ENCODE measurements around the gene GRIN2C. TPM values are rescaled to one million over a fixed set of nuclear protein-coding genes. Genes with fewer than 3 reads are reported as not detected.

Gene GRIN2C
- total RNA-seq, 1 experiment from 2014 or later: 5.2 TPM

DNA sequence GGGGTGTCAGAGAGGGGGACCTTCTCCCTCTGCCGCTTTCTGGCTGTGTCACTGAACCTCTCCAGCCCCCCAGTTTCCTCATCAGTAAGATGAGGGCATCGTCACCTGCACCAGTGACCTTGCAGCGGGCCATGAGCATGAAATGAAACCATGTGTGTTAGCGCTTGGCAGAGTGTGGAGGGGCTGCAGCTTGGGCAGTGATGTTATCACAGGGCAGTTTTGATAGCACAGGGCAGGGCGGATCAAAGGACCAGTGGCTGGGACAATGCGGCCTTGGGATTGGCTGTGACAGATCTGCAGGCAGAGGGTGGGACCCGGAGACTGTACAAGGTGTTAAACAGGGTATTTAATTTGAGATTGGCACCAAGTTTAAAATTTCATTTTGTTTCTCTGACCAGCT lies 44.6 kb downstream of the GRIN2C start:
- Histone ChIP-seq H3K36me3 (ENCODE audit: control insufficient read depth, insufficient read depth, low read length) (no peaks in the 10 kb centered on the region), H3K9me3 (no peaks in the 10 kb centered on the region), H3K4me1 (no peaks in the 10 kb centered on the region), H3K27me3 (replicated peaks; ENCODE audit: control insufficient read depth, insufficient read depth, low read length) (no peaks in the 10 kb centered on the region), H3K4me3 (ENCODE audit: low read depth, low read length) (no peak overlapping the region)
- TF ChIP-seq, protein P1, sequence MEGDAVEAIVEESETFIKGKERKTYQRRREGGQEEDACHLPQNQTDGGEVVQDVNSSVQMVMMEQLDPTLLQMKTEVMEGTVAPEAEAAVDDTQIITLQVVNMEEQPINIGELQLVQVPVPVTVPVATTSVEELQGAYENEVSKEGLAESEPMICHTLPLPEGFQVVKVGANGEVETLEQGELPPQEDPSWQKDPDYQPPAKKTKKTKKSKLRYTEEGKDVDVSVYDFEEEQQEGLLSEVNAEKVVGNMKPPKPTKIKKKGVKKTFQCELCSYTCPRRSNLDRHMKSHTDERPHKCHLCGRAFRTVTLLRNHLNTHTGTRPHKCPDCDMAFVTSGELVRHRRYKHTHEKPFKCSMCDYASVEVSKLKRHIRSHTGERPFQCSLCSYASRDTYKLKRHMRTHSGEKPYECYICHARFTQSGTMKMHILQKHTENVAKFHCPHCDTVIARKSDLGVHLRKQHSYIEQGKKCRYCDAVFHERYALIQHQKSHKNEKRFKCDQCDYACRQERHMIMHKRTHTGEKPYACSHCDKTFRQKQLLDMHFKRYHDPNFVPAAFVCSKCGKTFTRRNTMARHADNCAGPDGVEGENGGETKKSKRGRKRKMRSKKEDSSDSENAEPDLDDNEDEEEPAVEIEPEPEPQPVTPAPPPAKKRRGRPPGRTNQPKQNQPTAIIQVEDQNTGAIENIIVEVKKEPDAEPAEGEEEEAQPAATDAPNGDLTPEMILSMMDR (IDR thresholded peaks at IDR 0.05; ENCODE audit: insufficient read depth in 1 of 2, low read depth in 1 of 2, low read length in 1 of 2, severe bottlenecking in 1 of 2, unreplicated experiment in 1 of 2): no peak
- DNase-seq: no peak
- H3K9me3 Mint-ChIP-seq (ENCODE audit: unreplicated experiment): no peaks in the 10 kb centered on the region
- H3K4me3 Mint-ChIP-seq (ENCODE audit: unreplicated experiment): no peak overlapping the region
- H3K27ac Mint-ChIP-seq (ENCODE audit: unreplicated experiment): no peak overlapping the region
- H3K4me1 Mint-ChIP-seq (ENCODE audit: low read depth, unreplicated experiment): no peaks in the 10 kb centered on the region
- intact Hi-C loops (cut with micrococcal nuclease; ENCODE audit: unreplicated experiment): no loop called here
- H3K27me3 Mint-ChIP-seq (ENCODE audit: insufficient read depth, unreplicated experiment): no peaks in the 10 kb centered on the region
- no peaks in the 10 kb centered on the region for H3K36me3 Mint-ChIP-seq (ENCODE audit: insufficient read depth, unreplicated experiment)
- ChIA-PET CTCF (no interaction called here), POLR2A (no interaction called here)
- BruUV-seq (replicated peaks): no TSS peak

DNA sequence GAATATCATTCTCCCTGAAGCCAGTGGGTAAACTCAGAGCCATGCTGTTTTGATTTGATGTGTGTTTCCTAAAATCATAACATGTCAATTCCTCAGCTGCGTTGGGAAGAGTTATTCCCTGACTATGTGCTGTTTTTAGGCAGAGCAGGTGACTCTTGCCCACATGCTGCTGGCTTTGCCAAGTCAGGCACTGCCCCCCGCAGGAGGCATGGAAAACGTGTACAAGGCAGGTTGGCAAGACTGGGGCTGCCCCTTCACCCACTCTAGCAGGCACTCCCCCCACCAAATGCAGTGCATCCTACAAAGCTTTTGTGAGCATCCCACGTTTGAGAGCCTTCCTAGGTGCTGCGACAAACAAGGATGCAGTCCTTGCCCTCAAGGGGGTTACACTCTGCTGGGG lies 45.2 kb downstream of the GRIN2C start:
- BruUV-seq (replicated peaks): no TSS peak
- H3K9me3 Mint-ChIP-seq (ENCODE audit: unreplicated experiment): no peaks in the 10 kb centered on the region
- DNase-seq: no peak
- no peak overlapping the region for H3K4me3 Mint-ChIP-seq (ENCODE audit: unreplicated experiment)
- Histone ChIP-seq H3K9me3 (no peaks in the 10 kb centered on the region), H3K4me3 (ENCODE audit: low read depth, low read length) (no peak overlapping the region), H3K36me3 (ENCODE audit: control insufficient read depth, insufficient read depth, low read length) (no peaks in the 10 kb centered on the region), H3K4me1 (no peaks in the 10 kb centered on the region), H3K27me3 (replicated peaks; ENCODE audit: control insufficient read depth, insufficient read depth, low read length) (no peaks in the 10 kb centered on the region)
- H3K4me1 Mint-ChIP-seq (ENCODE audit: low read depth, unreplicated experiment): no peaks in the 10 kb centered on the region
- ChIA-PET POLR2A (no interaction called here), CTCF (no interaction called here)
- no peaks in the 10 kb centered on the region for H3K36me3 Mint-ChIP-seq (ENCODE audit: insufficient read depth, unreplicated experiment)
- no peaks in the 10 kb centered on the region for H3K27me3 Mint-ChIP-seq (ENCODE audit: insufficient read depth, unreplicated experiment)
- TF ChIP-seq, protein P1 (IDR thresholded peaks at IDR 0.05; ENCODE audit: insufficient read depth in 1 of 2, low read depth in 1 of 2, low read length in 1 of 2, severe bottlenecking in 1 of 2, unreplicated experiment in 1 of 2): no peak
- no peak overlapping the region for H3K27ac Mint-ChIP-seq (ENCODE audit: unreplicated experiment)
- intact Hi-C loops (cut with micrococcal nuclease; ENCODE audit: unreplicated experiment): no loop called here

DNA sequence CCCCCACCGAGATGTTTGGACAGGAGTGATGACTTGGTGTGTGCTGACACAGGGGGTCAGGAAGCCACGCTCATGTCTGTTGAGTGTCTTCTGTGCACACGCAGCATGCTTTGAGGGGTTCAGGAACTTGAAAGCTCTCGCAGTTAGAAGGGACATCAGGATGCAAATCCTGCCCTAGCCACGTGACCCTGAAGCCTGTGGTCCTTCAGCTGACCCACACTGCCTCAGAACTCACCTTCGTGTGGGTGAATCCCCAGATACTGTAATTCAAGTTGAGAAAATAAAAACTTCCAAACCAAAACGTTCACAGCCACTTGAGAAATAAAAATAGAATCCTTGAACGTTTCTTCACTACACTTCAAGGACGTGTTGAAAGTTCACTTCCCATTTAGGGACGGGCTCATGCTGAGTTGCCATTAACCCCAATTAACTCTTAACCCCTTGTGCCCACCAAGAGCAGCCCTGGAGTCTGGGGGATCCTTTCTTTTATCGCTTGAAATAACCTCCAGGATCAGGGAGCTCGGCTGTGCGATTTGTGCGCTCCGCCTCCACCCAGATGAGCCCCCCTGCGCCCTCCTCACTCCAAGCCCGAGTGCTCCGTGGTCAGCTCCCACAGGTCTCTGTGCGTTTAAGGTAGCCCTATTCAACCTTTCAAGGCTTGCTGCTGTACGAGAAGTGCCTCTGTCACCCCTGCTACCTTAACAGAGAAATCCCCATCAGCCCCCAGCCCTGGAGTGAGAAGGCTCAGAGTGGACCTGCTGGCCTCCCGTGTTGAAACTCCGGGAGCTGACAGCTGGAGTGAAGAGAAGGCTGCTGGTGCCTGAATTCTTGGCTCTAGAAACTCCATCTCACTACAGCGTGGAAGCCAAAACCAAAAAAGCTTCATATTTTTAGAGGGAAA lies 47.3 kb downstream of the GRIN2C start:
- CTCF ChIA-PET: no interaction called here
- TF ChIP-seq, protein P1 (IDR thresholded peaks at IDR 0.05; ENCODE audit: insufficient read depth in 1 of 2, low read depth in 1 of 2, low read length in 1 of 2, severe bottlenecking in 1 of 2, unreplicated experiment in 1 of 2): no peak
- Mint-ChIP-seq H3K4me3 (ENCODE audit: unreplicated experiment) (no peak overlapping the region), H3K27me3 (ENCODE audit: insufficient read depth, unreplicated experiment) (no peaks in the 10 kb centered on the region), H3K36me3 (ENCODE audit: insufficient read depth, unreplicated experiment) (no peaks in the 10 kb centered on the region), H3K4me1 (ENCODE audit: low read depth, unreplicated experiment) (no peaks in the 10 kb centered on the region), H3K27ac (ENCODE audit: unreplicated experiment) (no peak overlapping the region), H3K9me3 (ENCODE audit: unreplicated experiment) (no peaks in the 10 kb centered on the region)
- POLR2A ChIA-PET: no interaction called here
- no peaks in the 10 kb centered on the region for H3K4me1 ChIP-seq
- H3K9me3 ChIP-seq: no peaks in the 10 kb centered on the region
- H3K36me3 ChIP-seq (ENCODE audit: control insufficient read depth, insufficient read depth, low read length): no peaks in the 10 kb centered on the region
- DNase-seq: no peak
- no peaks in the 10 kb centered on the region for H3K27me3 ChIP-seq (replicated peaks; ENCODE audit: control insufficient read depth, insufficient read depth, low read length)
- BruUV-seq (replicated peaks): no TSS peak
- no peak overlapping the region for H3K4me3 ChIP-seq (ENCODE audit: low read depth, low read length)
- intact Hi-C loops (cut with micrococcal nuclease; ENCODE audit: unreplicated experiment): no loop called here

Data from Caco-2 (cell line).